ENCODE results near the gene JMJD1C.
"Not testable (repeated sequence)": the region's sequence is repeated elsewhere in the genome, so short reads cannot be mapped to it uniquely, and the experiment has no call there.

The JMJD1C gene

GRCh38 chr10:63154546-63155387, 311.0 kb downstream of the JMJD1C start:
- H3K36me3 ChIP-seq (ENCODE audit: control insufficient read depth, insufficient read depth, low read length): peaks cover 8% of the 10 kb centered on the region
- H3K4me3 ChIP-seq (replicated peaks; ENCODE audit: low read depth, low read length): no peak overlapping the region
- TF ChIP-seq CTCF (IDR thresholded peaks at IDR 0.05; ENCODE audit: insufficient read depth, low read length, poor library complexity, severe bottlenecking): no peak
- no peaks in the 10 kb centered on the region for H3K27me3 ChIP-seq (replicated peaks; ENCODE audit: control insufficient read depth, insufficient read depth, low read length)
- DNase-seq (ENCODE audit: extremely low read depth, insufficient read length): no peak

GRCh38 chr10:63153868-63154545, 311.8 kb downstream of the JMJD1C start:
- not testable (repeated sequence) for H3K27me3 ChIP-seq (replicated peaks; ENCODE audit: control insufficient read depth, insufficient read depth, low read length); H3K4me3 ChIP-seq (replicated peaks; ENCODE audit: low read depth, low read length); DNase-seq (ENCODE audit: extremely low read depth, insufficient read length); H3K36me3 ChIP-seq (ENCODE audit: control insufficient read depth, insufficient read depth, low read length)

GRCh38 chr10:63150745-63151144, 315.0 kb downstream of the JMJD1C start:
- Histone ChIP-seq H3K27me3 (replicated peaks; ENCODE audit: control insufficient read depth, insufficient read depth, low read length) (no peaks in the 10 kb centered on the region), H3K4me3 (replicated peaks; ENCODE audit: low read depth, low read length) (no peak overlapping the region), H3K36me3 (ENCODE audit: control insufficient read depth, insufficient read depth, low read length) (peaks cover 8% of the 10 kb centered on the region)
- TF ChIP-seq CTCF (IDR thresholded peaks at IDR 0.05; ENCODE audit: insufficient read depth, low read length, poor library complexity, severe bottlenecking): no peak
- no peak for DNase-seq (ENCODE audit: extremely low read depth, insufficient read length)

- TF ChIP-seq CTCF (IDR thresholded peaks at IDR 0.05; ENCODE audit: insufficient read depth, low read length, poor library complexity, severe bottlenecking): no peak
- H3K27me3 ChIP-seq (replicated peaks; ENCODE audit: control insufficient read depth, insufficient read depth, low read length): no peaks in the 10 kb centered on the region
- DNase-seq (ENCODE audit: extremely low read depth, insufficient read length): no peak
- H3K4me3 ChIP-seq (replicated peaks; ENCODE audit: low read depth, low read length): no peak overlapping the region
- H3K36me3 ChIP-seq (ENCODE audit: control insufficient read depth, insufficient read depth, low read length): peaks cover 2% of the 10 kb centered on the region
These were observed 319.3 kb downstream of the JMJD1C start for GRCh38 chr10:63146503-63146902.

GRCh38 chr10:63145782-63146181, 320.0 kb downstream of the JMJD1C start:
- H3K4me3 ChIP-seq (replicated peaks; ENCODE audit: low read depth, low read length): no peak overlapping the region
- H3K36me3 ChIP-seq (ENCODE audit: control insufficient read depth, insufficient read depth, low read length): peaks cover 2% of the 10 kb centered on the region
- TF ChIP-seq CTCF (IDR thresholded peaks at IDR 0.05; ENCODE audit: insufficient read depth, low read length, poor library complexity, severe bottlenecking): no peak
- H3K27me3 ChIP-seq (replicated peaks; ENCODE audit: control insufficient read depth, insufficient read depth, low read length): no peaks in the 10 kb centered on the region
- DNase-seq (ENCODE audit: extremely low read depth, insufficient read length): no peak

- Histone ChIP-seq H3K4me3 (replicated peaks; ENCODE audit: low read depth, low read length) (no peak overlapping the region), H3K36me3 (ENCODE audit: control insufficient read depth, insufficient read depth, low read length) (no peaks in the 10 kb centered on the region; the same call in 1 of the 2 replicates), H3K27me3 (replicated peaks; ENCODE audit: control insufficient read depth, insufficient read depth, low read length) (no peaks in the 10 kb centered on the region)
- DNase-seq (ENCODE audit: extremely low read depth, insufficient read length): no peak
- no peak for TF ChIP-seq CTCF (IDR thresholded peaks at IDR 0.05; ENCODE audit: insufficient read depth, low read length, poor library complexity, severe bottlenecking)
These were observed 321.8 kb downstream of the JMJD1C start for GRCh38 chr10:63143987-63144386.
